Measurements from ENCODE around the gene GFY. TPM values are rescaled to one million over a fixed set of nuclear protein-coding genes. Genes with fewer than 3 reads are reported as not detected.
A peak's percentile ranks its signal among the peaks of the same experiment; 100 is the strongest.

GFY gene
- total RNA-seq, 2 donors from 2014 or later: 0.18 TPM; not detected in 1

DNA sequence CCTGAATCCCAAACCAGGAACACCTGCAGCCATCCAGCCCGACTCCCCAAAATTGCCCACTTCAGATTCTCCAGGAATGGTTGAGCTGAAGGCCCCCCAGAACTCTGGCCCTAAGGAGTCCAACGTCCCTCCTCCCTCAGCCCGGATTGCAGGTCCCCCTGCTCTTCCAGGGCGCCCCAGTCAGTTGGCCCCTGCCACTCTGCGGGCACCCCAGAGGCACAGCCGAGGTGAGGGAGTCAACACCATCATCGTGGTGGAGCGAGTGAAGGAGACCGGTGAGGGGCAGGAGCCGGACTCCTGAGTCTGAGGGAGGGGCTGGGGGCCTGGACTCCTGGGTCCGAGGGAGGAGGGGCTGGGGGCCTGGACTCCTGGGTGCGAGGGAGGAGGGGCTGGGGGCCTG, 2.2 kb downstream of the GFY start:
- H3K36me3 Mint-ChIP-seq (ENCODE audit: low read depth): peaks cover 4% of the 10 kb centered on the region
- peaks cover 23% of the 10 kb centered on the region for H3K4me1 Mint-ChIP-seq
- Histone ChIP-seq H3K36me3 (ENCODE audit: control insufficient read depth, insufficient read depth, low read length) (no peaks in the 10 kb centered on the region), H3K9me3 (ENCODE audit: control insufficient read depth, low read length) (no peaks in the 10 kb centered on the region), H3K4me3 (ENCODE audit: low read length) (no peak overlapping the region), H3K27me3 (ENCODE audit: control insufficient read depth, insufficient read depth, low read length, poor library complexity, severe bottlenecking) (peaks cover 100% of the 10 kb centered on the region), H3K9ac (ENCODE audit: extremely low read depth, low read length, poor library complexity, severe bottlenecking) (no peak overlapping the region), H3K27ac (ENCODE audit: low read depth, low read length) (no peak overlapping the region), H3K4me1 (ENCODE audit: control insufficient read depth, insufficient read depth, low read length) (no peaks in the 10 kb centered on the region)
- TF ChIP-seq CTCF (conservative IDR thresholded peaks at IDR 0.05): no peak
- peaks cover 98% of the 10 kb centered on the region for H3K27me3 Mint-ChIP-seq (ENCODE audit: insufficient read depth)
- no peak for DNase-seq
- no peak overlapping the region for H3K27ac Mint-ChIP-seq
- peaks cover 10% of the 10 kb centered on the region for H3K9me3 Mint-ChIP-seq
- H3K4me3 Mint-ChIP-seq: no peak overlapping the region
- WGBS, 2 experiments (ENCODE audit: insufficient coverage in 1 of 2, insufficient read length in 1 of 2): 77 to 83% methylated on average over 3 to 12 of the region's 12 CpGs

DNA sequence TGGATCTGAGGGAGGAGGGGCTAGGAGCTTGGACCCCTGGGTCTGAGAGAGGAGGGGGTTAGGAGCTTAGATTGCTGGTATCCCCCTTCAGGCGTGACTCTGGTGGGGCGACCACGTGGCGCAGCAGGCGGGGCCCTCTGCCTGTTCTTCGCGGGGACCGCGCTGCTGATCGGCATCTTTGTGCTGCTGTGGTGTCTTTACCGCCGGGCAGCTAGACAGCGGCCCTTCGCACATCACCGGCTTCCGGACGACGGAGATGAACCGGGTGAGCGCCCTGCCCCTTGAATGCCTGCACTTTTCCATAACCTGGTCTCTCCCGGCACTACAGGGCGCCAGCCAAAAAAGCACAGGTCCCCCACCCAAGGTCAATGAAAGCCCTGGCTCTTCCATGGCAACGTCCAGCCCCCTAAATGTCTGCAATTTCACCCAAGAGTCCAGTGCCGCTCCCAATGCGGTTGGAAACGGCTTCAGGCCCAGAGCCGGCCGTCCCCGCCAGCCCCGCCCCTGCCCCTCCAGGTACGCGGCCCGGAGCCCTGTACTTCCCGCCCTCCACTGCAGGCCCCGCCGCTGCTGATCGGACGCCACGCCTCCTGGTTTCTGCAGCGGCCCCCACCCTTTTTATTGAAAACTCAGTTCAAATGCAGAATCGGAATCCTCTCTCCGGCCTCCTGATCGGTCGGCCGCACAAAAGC, 2.8 kb downstream of the GFY start:
- H3K36me3 Mint-ChIP-seq (ENCODE audit: low read depth): peaks cover 4% of the 10 kb centered on the region
- Histone ChIP-seq H3K36me3 (ENCODE audit: control insufficient read depth, insufficient read depth, low read length) (no peaks in the 10 kb centered on the region), H3K27me3 (ENCODE audit: control insufficient read depth, insufficient read depth, low read length, poor library complexity, severe bottlenecking) (peaks cover 100% of the 10 kb centered on the region), H3K27ac (ENCODE audit: low read depth, low read length) (no peak overlapping the region), H3K9me3 (ENCODE audit: control insufficient read depth, low read length) (no peaks in the 10 kb centered on the region), H3K9ac (ENCODE audit: extremely low read depth, low read length, poor library complexity, severe bottlenecking) (no peak overlapping the region), H3K4me3 (ENCODE audit: low read length) (peak overlapping the region; percentile 60), H3K4me1 (ENCODE audit: control insufficient read depth, insufficient read depth, low read length) (no peaks in the 10 kb centered on the region)
- H3K9me3 Mint-ChIP-seq: peaks cover 10% of the 10 kb centered on the region
- H3K4me1 Mint-ChIP-seq: peaks cover 20% of the 10 kb centered on the region
- WGBS, 2 experiments (ENCODE audit: insufficient coverage in 1 of 2, insufficient read length in 1 of 2): 5 to 7% methylated on average over 35 to 45 of the region's 45 CpGs
- TF ChIP-seq CTCF (conservative IDR thresholded peaks at IDR 0.05): no peak
- peaks cover 98% of the 10 kb centered on the region for H3K27me3 Mint-ChIP-seq (ENCODE audit: insufficient read depth)
- DNase-seq: peak; percentile 87
- peak overlapping the region; percentile 50 for H3K4me3 Mint-ChIP-seq
- H3K27ac Mint-ChIP-seq: no peak overlapping the region

DNA sequence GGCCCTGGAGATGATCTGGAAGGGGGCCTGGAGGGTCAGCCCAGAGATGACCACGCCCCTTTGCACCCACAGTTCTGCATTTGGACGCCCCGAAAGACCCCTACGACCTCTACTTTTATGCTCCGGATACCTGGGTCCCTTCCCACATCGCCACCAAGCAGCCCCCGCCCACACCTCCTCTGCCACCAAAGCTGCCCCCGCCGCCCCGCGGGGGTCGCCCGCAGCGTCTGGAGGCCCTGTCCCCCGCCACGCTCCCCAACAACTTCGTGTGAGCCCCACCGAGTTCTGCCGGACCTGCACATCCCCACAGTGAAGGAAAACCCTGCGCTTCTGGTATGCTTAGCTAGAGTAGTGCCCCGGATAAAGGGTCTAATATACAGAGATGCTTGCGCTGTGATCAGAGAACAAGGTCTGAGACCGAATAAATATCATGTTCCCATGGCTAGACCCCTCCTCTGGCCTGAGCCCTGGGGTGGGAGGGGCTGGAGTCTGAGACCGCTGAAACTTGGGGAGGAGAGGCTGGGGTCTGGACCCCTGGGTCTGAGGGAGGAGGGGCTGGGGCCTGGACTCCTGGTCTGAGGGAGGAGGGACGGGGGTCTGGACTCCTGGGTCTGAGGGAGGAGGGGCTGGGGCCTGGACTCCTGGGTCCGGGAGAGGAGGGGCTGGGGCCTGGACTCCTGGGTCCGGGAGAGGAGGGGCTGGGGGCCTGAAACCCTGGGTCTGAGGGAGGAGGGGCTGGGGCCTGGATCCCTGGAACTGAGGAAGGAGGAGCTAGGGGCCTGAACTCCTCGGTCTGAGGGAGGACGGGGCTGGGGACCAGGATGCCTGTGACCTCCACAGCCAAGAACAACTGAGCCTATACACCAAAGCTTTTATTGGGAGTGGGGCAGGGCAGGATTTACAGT, 3.6 kb downstream of the GFY start:
- H3K36me3 Mint-ChIP-seq (ENCODE audit: low read depth): peaks cover 4% of the 10 kb centered on the region
- Histone ChIP-seq H3K4me3 (ENCODE audit: low read length) (peak overlapping the region; percentile 60), H3K9ac (ENCODE audit: extremely low read depth, low read length, poor library complexity, severe bottlenecking) (no peak overlapping the region), H3K27ac (ENCODE audit: low read depth, low read length) (no peak overlapping the region), H3K4me1 (ENCODE audit: control insufficient read depth, insufficient read depth, low read length) (no peaks in the 10 kb centered on the region), H3K9me3 (ENCODE audit: control insufficient read depth, low read length) (no peaks in the 10 kb centered on the region), H3K36me3 (ENCODE audit: control insufficient read depth, insufficient read depth, low read length) (no peaks in the 10 kb centered on the region), H3K27me3 (ENCODE audit: control insufficient read depth, insufficient read depth, low read length, poor library complexity, severe bottlenecking) (peaks cover 100% of the 10 kb centered on the region)
- peak overlapping the region; percentile 50 for H3K4me3 Mint-ChIP-seq
- peaks cover 18% of the 10 kb centered on the region for H3K4me1 Mint-ChIP-seq
- peaks cover 10% of the 10 kb centered on the region for H3K9me3 Mint-ChIP-seq
- DNase-seq: no peak
- H3K27me3 Mint-ChIP-seq (ENCODE audit: insufficient read depth): peaks cover 98% of the 10 kb centered on the region
- 31 to 57% methylated on average over 4 to 28 of the region's 29 CpGs for WGBS, 2 experiments (ENCODE audit: insufficient coverage in 1 of 2, insufficient read length in 1 of 2)
- TF ChIP-seq CTCF (conservative IDR thresholded peaks at IDR 0.05): no peak
- no peak overlapping the region for H3K27ac Mint-ChIP-seq
